Measurements from ENCODE around the gene DSTN.

- TF ChIP-seq POLR2AphosphoS5 (IDR thresholded peaks at IDR 0.05; ENCODE audit: low read depth) (no peak), REST (IDR thresholded peaks at IDR 0.05; ENCODE audit: insufficient replicate concordance, low read depth) (no peak)
These were observed 47.3 kb upstream of the DSTN start for GRCh38 chr20:17522528-17522927.

Measured in HL-60 (cell line).